ENCODE results near the gene HIGD1C. TPM values are rescaled to one million over a fixed set of nuclear protein-coding genes. Genes with fewer than 3 reads are reported as not detected.
"Not testable (repeated sequence)": the region's sequence is repeated elsewhere in the genome, so short reads cannot be mapped to it uniquely, and the experiment has no call there.

HIGD1C gene
- total RNA-seq, 2 donors from 2014 or later: not detected

GRCh38 chr12:50949801-50950302, 2.5 kb upstream of the HIGD1C start:
- Mint-ChIP-seq H3K27me3 (no peaks in the 10 kb centered on the region), H3K4me1 (no peaks in the 10 kb centered on the region), H3K9me3 (no peaks in the 10 kb centered on the region), H3K27ac (no peak overlapping the region), H3K4me3 (no peak overlapping the region), H3K36me3 (ENCODE audit: low read depth) (no peaks in the 10 kb centered on the region)
- ATAC-seq (replicated peaks): no peak

- Mint-ChIP-seq H3K27me3 (no peaks in the 10 kb centered on the region), H3K36me3 (ENCODE audit: low read depth) (no peaks in the 10 kb centered on the region), H3K9me3 (no peaks in the 10 kb centered on the region), H3K4me1 (no peaks in the 10 kb centered on the region), H3K4me3 (no peak overlapping the region), H3K27ac (no peak overlapping the region)
- ATAC-seq (replicated peaks): no peak
Measured at GRCh38 chr12:50951112-50951511, 1.2 kb upstream of the HIGD1C start.

- no peak for ATAC-seq (replicated peaks)
- Mint-ChIP-seq H3K4me1 (no peaks in the 10 kb centered on the region), H3K27ac (no peak overlapping the region), H3K9me3 (no peaks in the 10 kb centered on the region), H3K36me3 (ENCODE audit: low read depth) (no peaks in the 10 kb centered on the region), H3K27me3 (no peaks in the 10 kb centered on the region), H3K4me3 (no peak overlapping the region)
Measured at GRCh38 chr12:50953047-50953446, 703 bp downstream of the HIGD1C start.

GRCh38 chr12:50954789-50955188, 2.4 kb downstream of the HIGD1C start:
- not testable (repeated sequence) for H3K27ac Mint-ChIP-seq; H3K4me3 Mint-ChIP-seq; ATAC-seq (replicated peaks); H3K9me3 Mint-ChIP-seq; H3K27me3 Mint-ChIP-seq; H3K36me3 Mint-ChIP-seq (ENCODE audit: low read depth); H3K4me1 Mint-ChIP-seq

- Mint-ChIP-seq H3K4me1 (no peaks in the 10 kb centered on the region), H3K4me3 (no peak overlapping the region), H3K36me3 (ENCODE audit: low read depth) (no peaks in the 10 kb centered on the region), H3K27me3 (no peaks in the 10 kb centered on the region), H3K27ac (no peak overlapping the region), H3K9me3 (no peaks in the 10 kb centered on the region)
- ATAC-seq (replicated peaks): no peak
Measured at GRCh38 chr12:50955288-50955687, 2.9 kb downstream of the HIGD1C start.

GRCh38 chr12:50955697-50956096, 3.4 kb downstream of the HIGD1C start:
- Mint-ChIP-seq H3K4me1 (no peaks in the 10 kb centered on the region), H3K4me3 (no peak overlapping the region), H3K27me3 (no peaks in the 10 kb centered on the region), H3K36me3 (ENCODE audit: low read depth) (no peaks in the 10 kb centered on the region), H3K27ac (no peak overlapping the region), H3K9me3 (no peaks in the 10 kb centered on the region)
- ATAC-seq (replicated peaks): no peak

GRCh38 chr12:50960130-50960529, 7.8 kb downstream of the HIGD1C start:
- Mint-ChIP-seq H3K4me1 (no peaks in the 10 kb centered on the region), H3K27me3 (no peaks in the 10 kb centered on the region), H3K36me3 (ENCODE audit: low read depth) (no peaks in the 10 kb centered on the region), H3K4me3 (no peak overlapping the region), H3K27ac (no peak overlapping the region), H3K9me3 (no peaks in the 10 kb centered on the region)
- no peak for ATAC-seq (replicated peaks)

GRCh38 chr12:50961708-50962107, 9.4 kb downstream of the HIGD1C start:
- no peaks in the 10 kb centered on the region for H3K4me1 Mint-ChIP-seq
- H3K27ac Mint-ChIP-seq: no peak overlapping the region
- H3K27me3 Mint-ChIP-seq: no peaks in the 10 kb centered on the region
- no peak for ATAC-seq (replicated peaks)
- no peak overlapping the region for H3K4me3 Mint-ChIP-seq
- no peaks in the 10 kb centered on the region for H3K36me3 Mint-ChIP-seq (ENCODE audit: low read depth)
- no peaks in the 10 kb centered on the region for H3K9me3 Mint-ChIP-seq

GRCh38 chr12:50964432-50964831, 12.1 kb downstream of the HIGD1C start:
- no peak for ATAC-seq (replicated peaks)
- Mint-ChIP-seq H3K36me3 (ENCODE audit: low read depth) (peaks cover 6% of the 10 kb centered on the region), H3K9me3 (no peaks in the 10 kb centered on the region), H3K4me3 (no peak overlapping the region), H3K27ac (no peak overlapping the region), H3K4me1 (no peaks in the 10 kb centered on the region), H3K27me3 (no peaks in the 10 kb centered on the region)

- ATAC-seq (replicated peaks): no peak
- no peaks in the 10 kb centered on the region for H3K4me1 Mint-ChIP-seq
- H3K9me3 Mint-ChIP-seq: no peaks in the 10 kb centered on the region
- peaks cover 62% of the 10 kb centered on the region for H3K36me3 Mint-ChIP-seq (ENCODE audit: low read depth)
- H3K27me3 Mint-ChIP-seq: no peaks in the 10 kb centered on the region
- H3K4me3 Mint-ChIP-seq: no peak overlapping the region
- no peak overlapping the region for H3K27ac Mint-ChIP-seq
Measured at GRCh38 chr12:50971946-50972345, 19.6 kb downstream of the HIGD1C start.

- H3K36me3 Mint-ChIP-seq (ENCODE audit: low read depth): peaks cover 50% of the 10 kb centered on the region
- ATAC-seq (replicated peaks): peak; percentile 90
Measured at GRCh38 chr12:50979369-50980052, 27.2 kb downstream of the HIGD1C start.

GRCh38 chr12:50980545-50980944, 28.2 kb downstream of the HIGD1C start:
- H3K27ac Mint-ChIP-seq: peak overlapping the region; percentile 99
- no peak for ATAC-seq (replicated peaks)
- peak overlapping the region; percentile 80 for H3K4me3 Mint-ChIP-seq

More at GRCh38 chr12:50979369-50980052, 27.2 kb downstream of the HIGD1C start:
- Mint-ChIP-seq H3K27me3 (no peaks in the 10 kb centered on the region), H3K9me3 (no peaks in the 10 kb centered on the region), H3K4me3 (peak overlapping the region; percentile 80), H3K4me1 (peaks cover 21% of the 10 kb centered on the region), H3K27ac (peak overlapping the region; percentile 99)

GRCh38 chr12:50981319-50982239, 29.2 kb downstream of the HIGD1C start:
- no peak for ATAC-seq (replicated peaks)
- peak overlapping the region; percentile 12 for H3K27ac Mint-ChIP-seq

More at GRCh38 chr12:50980545-50980944, 28.2 kb downstream of the HIGD1C start:
- Mint-ChIP-seq H3K36me3 (ENCODE audit: low read depth) (peaks cover 49% of the 10 kb centered on the region), H3K27me3 (no peaks in the 10 kb centered on the region), H3K9me3 (no peaks in the 10 kb centered on the region), H3K4me1 (peaks cover 25% of the 10 kb centered on the region)

GRCh38 chr12:50984586-50985298, 32.4 kb downstream of the HIGD1C start:
- Mint-ChIP-seq H3K4me3 (peak overlapping the region; percentile 3), H3K27ac (peak overlapping the region; percentile 69), H3K9me3 (no peaks in the 10 kb centered on the region), H3K36me3 (ENCODE audit: low read depth) (peaks cover 70% of the 10 kb centered on the region), H3K4me1 (peaks cover 18% of the 10 kb centered on the region), H3K27me3 (no peaks in the 10 kb centered on the region)
- ATAC-seq (replicated peaks): peak; percentile 58

More at GRCh38 chr12:50981319-50982239, 29.2 kb downstream of the HIGD1C start:
- peaks cover 25% of the 10 kb centered on the region for H3K4me1 Mint-ChIP-seq
- no peaks in the 10 kb centered on the region for H3K27me3 Mint-ChIP-seq
- H3K4me3 Mint-ChIP-seq: no peak overlapping the region
- peaks cover 55% of the 10 kb centered on the region for H3K36me3 Mint-ChIP-seq (ENCODE audit: low read depth)
- H3K9me3 Mint-ChIP-seq: no peaks in the 10 kb centered on the region

Data from activated T-helper 17 cell treated with anti-CD3 and anti-CD28 coated beads, Interleukin-2, amount 50 U/mL, for 72 hours (primary cell).